SK-N-SH treated with all-trans-retinoic acid at 6 μM for 48 hours (cell line): ENCODE results near the gene DYSF.

ENCODE experiments used
- ARNTL ChIP-seq: fragments of 450-650 bp; formaldehyde crosslinking; IDR thresholded peaks from 2 replicates; pipeline ENCODE4 v1.5.0; 2020; ENCODE audit warnings: low read depth, mild to moderate bottlenecking, moderate library complexity, borderline replicate concordance
- ISL1 ChIP-seq: fragments of 250-450 bp; sonication (Bioruptor Pico); IDR thresholded peaks from 2 replicates; pipeline ENCODE4 v2.1.2; 2022; ENCODE audit warnings: mild to moderate bottlenecking, moderate library complexity
- OSR1 ChIP-seq: fragments of 250-450 bp; sonication (Bioruptor Pico); IDR thresholded peaks from 2 replicates; pipeline ENCODE4 v1.8.0; 2022; ENCODE audit warnings: moderate library complexity, mild to moderate bottlenecking, inconsistent platforms
- RARB ChIP-seq: fragments of 250-450 bp; sonication (Bioruptor Pico); IDR thresholded peaks from 2 replicates; pipeline ENCODE4 v1.8.0; 2021; ENCODE audit warnings: mild to moderate bottlenecking, moderate library complexity
- SNAI2 ChIP-seq: fragments of 250-450 bp; sonication (Bioruptor Pico); IDR thresholded peaks from 2 replicates; pipeline ENCODE4 v1.5.0; 2020; ENCODE audit warnings: mild to moderate bottlenecking, moderate library complexity
- TCF4 ChIP-seq: fragments of 250-450 bp; sonication (Bioruptor Pico); IDR thresholded peaks from 2 replicates; pipeline ENCODE4 v1.8.0; 2021; ENCODE audit warnings: mild to moderate bottlenecking, moderate library complexity, borderline replicate concordance
- TOX ChIP-seq: fragments of 250-450 bp; sonication (Bioruptor Pico); IDR thresholded peaks from 2 replicates; pipeline ENCODE4 v1.8.0; 2021; ENCODE audit warnings: mild to moderate bottlenecking, moderate library complexity, borderline replicate concordance
- ZFP30 ChIP-seq: fragments of 450-650 bp; formaldehyde crosslinking; IDR thresholded peaks from 2 replicates; pipeline ENCODE4 v1.5.0; 2022; ENCODE audit warnings: mild to moderate bottlenecking, moderate library complexity
- ZNF565 ChIP-seq: fragments of 450-650 bp; formaldehyde crosslinking; conservative IDR thresholded peaks from 2 replicates; pipeline ENCODE4 v1.5.0; 2020; ENCODE audit warnings: low read depth, mild to moderate bottlenecking, moderate library complexity
- ZNF70 ChIP-seq: fragments of 450-650 bp; formaldehyde crosslinking; IDR thresholded peaks from 2 replicates; pipeline ENCODE4 v1.5.0; 2020; ENCODE audit warnings: mild to moderate bottlenecking, moderate library complexity
- ZNF8 ChIP-seq: fragments of 450-650 bp; formaldehyde crosslinking; IDR thresholded peaks from 2 replicates; pipeline ENCODE4 v1.5.0; 2020; ENCODE audit warnings: mild to moderate bottlenecking, moderate library complexity
- TF ChIP-seq, protein P1 (sequence below): fragments of 250-450 bp; sonication (Bioruptor Pico); IDR thresholded peaks from 2 replicates; pipeline ENCODE4 v1.8.0; 2021; ENCODE audit warnings: low read depth, mild to moderate bottlenecking, moderate library complexity, borderline replicate concordance
- TF ChIP-seq, protein P2 (sequence below): fragments of 250-450 bp; sonication (Bioruptor Pico); IDR thresholded peaks from 2 replicates; pipeline ENCODE4 v1.8.0; 2020; ENCODE audit warnings: mild to moderate bottlenecking, moderate library complexity, borderline replicate concordance
- TF ChIP-seq, protein P3 (sequence below): fragments of 250-450 bp; sonication (Bioruptor Pico); IDR thresholded peaks from 2 replicates; pipeline ENCODE4 v1.5.1; 2020; ENCODE audit warnings: low read depth, mild to moderate bottlenecking, moderate library complexity

DNA sequence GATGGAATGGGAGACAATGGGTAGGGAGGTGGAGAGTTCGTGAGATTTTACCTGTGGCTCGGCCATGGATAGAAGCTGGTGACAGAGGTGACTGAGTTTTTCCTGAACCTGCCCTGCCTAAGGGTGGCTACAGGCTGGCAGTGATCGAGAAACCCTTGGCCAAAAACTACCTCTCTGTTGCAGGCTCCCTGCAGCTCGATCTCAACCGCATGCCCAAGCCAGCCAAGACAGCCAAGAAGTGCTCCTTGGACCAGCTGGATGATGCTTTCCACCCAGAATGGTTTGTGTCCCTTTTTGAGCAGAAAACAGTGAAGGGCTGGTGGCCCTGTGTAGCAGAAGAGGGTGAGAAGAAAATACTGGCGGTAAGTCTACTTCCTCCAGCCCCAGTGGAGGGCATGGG lies 225.5 kb downstream of the DYSF start:
- no peak for TF ChIP-seq TOX
- TF ChIP-seq ISL1 (CRISPR knock-in tag): no peak
- TF ChIP-seq ARNTL (CRISPR knock-in tag): no peak
- TF ChIP-seq, protein P1, sequence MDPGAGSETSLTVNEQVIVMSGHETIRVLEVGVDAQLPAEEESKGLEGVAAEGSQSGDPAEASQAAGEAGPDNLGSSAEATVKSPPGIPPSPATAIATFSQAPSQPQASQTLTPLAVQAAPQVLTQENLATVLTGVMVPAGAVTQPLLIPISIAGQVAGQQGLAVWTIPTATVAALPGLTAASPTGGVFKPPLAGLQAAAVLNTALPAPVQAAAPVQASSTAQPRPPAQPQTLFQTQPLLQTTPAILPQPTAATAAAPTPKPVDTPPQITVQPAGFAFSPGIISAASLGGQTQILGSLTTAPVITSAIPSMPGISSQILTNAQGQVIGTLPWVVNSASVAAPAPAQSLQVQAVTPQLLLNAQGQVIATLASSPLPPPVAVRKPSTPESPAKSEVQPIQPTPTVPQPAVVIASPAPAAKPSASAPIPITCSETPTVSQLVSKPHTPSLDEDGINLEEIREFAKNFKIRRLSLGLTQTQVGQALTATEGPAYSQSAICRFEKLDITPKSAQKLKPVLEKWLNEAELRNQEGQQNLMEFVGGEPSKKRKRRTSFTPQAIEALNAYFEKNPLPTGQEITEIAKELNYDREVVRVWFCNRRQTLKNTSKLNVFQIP: no peak
- no peak for TF ChIP-seq ZNF70
- TF ChIP-seq, protein P2, sequence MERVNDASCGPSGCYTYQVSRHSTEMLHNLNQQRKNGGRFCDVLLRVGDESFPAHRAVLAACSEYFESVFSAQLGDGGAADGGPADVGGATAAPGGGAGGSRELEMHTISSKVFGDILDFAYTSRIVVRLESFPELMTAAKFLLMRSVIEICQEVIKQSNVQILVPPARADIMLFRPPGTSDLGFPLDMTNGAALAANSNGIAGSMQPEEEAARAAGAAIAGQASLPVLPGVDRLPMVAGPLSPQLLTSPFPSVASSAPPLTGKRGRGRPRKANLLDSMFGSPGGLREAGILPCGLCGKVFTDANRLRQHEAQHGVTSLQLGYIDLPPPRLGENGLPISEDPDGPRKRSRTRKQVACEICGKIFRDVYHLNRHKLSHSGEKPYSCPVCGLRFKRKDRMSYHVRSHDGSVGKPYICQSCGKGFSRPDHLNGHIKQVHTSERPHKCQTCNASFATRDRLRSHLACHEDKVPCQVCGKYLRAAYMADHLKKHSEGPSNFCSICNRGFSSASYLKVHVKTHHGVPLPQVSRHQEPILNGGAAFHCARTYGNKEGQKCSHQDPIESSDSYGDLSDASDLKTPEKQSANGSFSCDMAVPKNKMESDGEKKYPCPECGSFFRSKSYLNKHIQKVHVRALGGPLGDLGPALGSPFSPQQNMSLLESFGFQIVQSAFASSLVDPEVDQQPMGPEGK (CRISPR knock-in tag): no peak
- TF ChIP-seq TCF4 (CRISPR knock-in tag): no peak
- no peak for TF ChIP-seq ZNF8 (CRISPR knock-in tag)
- TF ChIP-seq ZFP30 (CRISPR knock-in tag): no peak
- TF ChIP-seq ZNF565 (CRISPR knock-in tag): no peak
- TF ChIP-seq RARB: no peak
- TF ChIP-seq, protein P3, sequence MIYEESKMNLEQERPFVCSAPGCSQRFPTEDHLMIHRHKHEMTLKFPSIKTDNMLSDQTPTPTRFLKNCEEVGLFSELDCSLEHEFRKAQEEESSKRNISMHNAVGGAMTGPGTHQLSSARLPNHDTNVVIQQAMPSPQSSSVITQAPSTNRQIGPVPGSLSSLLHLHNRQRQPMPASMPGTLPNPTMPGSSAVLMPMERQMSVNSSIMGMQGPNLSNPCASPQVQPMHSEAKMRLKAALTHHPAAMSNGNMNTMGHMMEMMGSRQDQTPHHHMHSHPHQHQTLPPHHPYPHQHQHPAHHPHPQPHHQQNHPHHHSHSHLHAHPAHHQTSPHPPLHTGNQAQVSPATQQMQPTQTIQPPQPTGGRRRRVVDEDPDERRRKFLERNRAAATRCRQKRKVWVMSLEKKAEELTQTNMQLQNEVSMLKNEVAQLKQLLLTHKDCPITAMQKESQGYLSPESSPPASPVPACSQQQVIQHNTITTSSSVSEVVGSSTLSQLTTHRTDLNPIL (CRISPR knock-in tag): no peak
- no peak for TF ChIP-seq SNAI2 (CRISPR knock-in tag)
- no peak for TF ChIP-seq OSR1
